Tibial artery (tissue), 4 donors: ENCODE results near the gene ATP1A3.

Experiments
- DNase-seq, 2 donors: peaks; one replicate each; pipeline ENCODE4 v3.0.0-alpha.2; 2019
- H3K27ac ChIP-seq, 2 donors: fragments of 200-600 bp; sonication (generic) in 1 of 2; 1 replicate in 1 of 2; 2 replicates in 1 of 2; pipeline ENCODE4 v1.5.1; 2018 to 2019; ENCODE audit warnings: mild to moderate bottlenecking in 1 of 2
- H3K27me3 ChIP-seq, 2 donors: fragments of 200-600 bp; sonication (generic) in 1 of 2; one replicate each; pipeline versions ENCODE4 v1.5.1 to v1.6.0; 2016 to 2019
- H3K36me3 ChIP-seq, 3 donors: fragments of 200-600 bp; sonication (generic) in 2 of 3; one replicate each; pipeline ENCODE4 v1.5.1; 2016 to 2019; ENCODE audit warnings: mild to moderate bottlenecking in 2 of 3
- H3K4me1 ChIP-seq, 4 donors: fragments of 200-600 bp; sonication (generic) in 2 of 4; 1 replicate in 3 of 4; 2 replicates in 1 of 4; pipeline ENCODE4 v1.5.1; 2016 to 2019
- H3K4me3 ChIP-seq, 2 donors: fragments of 200-600 bp; sonication (generic) in 1 of 2; 1 replicate in 1 of 2; 2 replicates in 1 of 2; pipeline ENCODE4 v1.5.1; 2018 to 2019; ENCODE audit warnings: mild to moderate bottlenecking in 2 of 2
- H3K9me3 ChIP-seq, 3 donors: fragments of 200-600 bp; sonication (generic) in 1 of 3; one replicate each; pipeline ENCODE4 v1.5.1; 2016 to 2019
- CTCF ChIP-seq, 2 experiments: fragments of 200-600 bp in 1 of 2; fragments of 450-650 bp in 1 of 2; IDR thresholded peaks; one replicate each; pipeline ENCODE4 v1.5.1; 2017 to 2019; ENCODE audit warnings: antibody characterized with exemption in 2 of 2, mild to moderate bottlenecking in 1 of 2, moderate library complexity in 1 of 2
- intact Hi-C: fragments of 100-400 bp; cut with DNase I; formaldehyde crosslinking; loops from one replicate; pipeline ENCODE4 v1.15.0; 2023; ENCODE audit warnings: low total_unique reads

Gene ATP1A3

GRCh38 chr19:41918095-41918494 lies 75.9 kb downstream of the ATP1A3 start:
- H3K4me3 ChIP-seq, result no peak overlapping the region
- peaks cover 5 to 94% of the 10 kb centered on the region in 2 donors for H3K27me3 ChIP-seq
- peaks cover 0 to 12% (median 6%) of the 10 kb centered on the region in 4 donors for H3K4me1 ChIP-seq
- no peak for TF ChIP-seq CTCF (IDR thresholded peaks at IDR 0.05)
- intact Hi-C loops, result no loop called here
- DNase-seq, result no peak
- H3K27ac ChIP-seq, result no peak overlapping the region
- H3K36me3 ChIP-seq, result no peaks in the 10 kb centered on the region
- H3K9me3 ChIP-seq, result no peaks in the 10 kb centered on the region

- Histone ChIP-seq H3K36me3 (no peaks in the 10 kb centered on the region), H3K4me3 (no peak overlapping the region), H3K4me1 (peaks cover 0 to 16% (median 7%) of the 10 kb centered on the region in 4 donors), H3K27me3 (peaks cover 5 to 94% of the 10 kb centered on the region in 2 donors), H3K9me3 (no peaks in the 10 kb centered on the region), H3K27ac (no peak overlapping the region)
- TF ChIP-seq CTCF (IDR thresholded peaks at IDR 0.05), result no peak
- DNase-seq, result no peak
- intact Hi-C loops, result no loop called here
Observed at GRCh38 chr19:41917676-41918075, 76.4 kb downstream of the ATP1A3 start.
